ENCODE results near the gene SND1.

- TF ChIP-seq MYB (IDR thresholded peaks at IDR 0.05; ENCODE audit: borderline replicate concordance, low read depth, low read length): no peak
- TF ChIP-seq ZNF24 (IDR thresholded peaks at IDR 0.05): no peak
- no peak for TF ChIP-seq CTCF (IDR thresholded peaks at IDR 0.05 in 2 of 3, conservative IDR thresholded peaks at IDR 0.05 in 1 of 3; ENCODE audit: control insufficient read depth in 2 of 3, extremely low read depth in 1 of 3, insufficient read depth in 1 of 3, low read depth in 3 of 3, low read length in 3 of 3)
- no peak for TF ChIP-seq HDAC2 (IDR thresholded peaks at IDR 0.05)
Measured at GRCh38 chr7:127876393-127876792, 224.4 kb downstream of the SND1 start.

Measured in GM12878 (cell line).